Stimulated activated CD4-positive, alpha-beta T cell treated with anti-CD3 and anti-CD28 coated beads, Interleukin-15, amount 100 ng/mL, for 48 hours (primary cell): ENCODE measurements around the gene DNAJC25.
"Not testable (repeated sequence)": the region's sequence is repeated elsewhere in the genome, so short reads cannot be mapped to it uniquely, and the experiment has no call there.

Source experiments
- DNase-seq, 2 donors: peaks; one replicate each; pipeline ENCODE4 v3.0.0-alpha.2; 2020; ENCODE audit warnings: low read depth in 2 of 2

DNAJC25 gene

GRCh38 chr9:111663301-111663823 is 32.2 kb downstream of the DNAJC25 start:
- no peak for DNase-seq

- no peak for DNase-seq
Observed at GRCh38 chr9:111668026-111668573, 37.0 kb downstream of the DNAJC25 start.

- not testable (repeated sequence) for DNase-seq
Observed at GRCh38 chr9:111668601-111669000, 37.5 kb downstream of the DNAJC25 start.

- DNase-seq = no peak
Observed at GRCh38 chr9:111674319-111674718, 43.2 kb downstream of the DNAJC25 start.

GRCh38 chr9:111676116-111676515 is 45.0 kb downstream of the DNAJC25 start:
- no peak for DNase-seq

- DNase-seq = no peak
Observed at GRCh38 chr9:111678293-111678692, 47.2 kb downstream of the DNAJC25 start.

GRCh38 chr9:111679199-111679598 is 48.1 kb downstream of the DNAJC25 start:
- DNase-seq = no peak

- no peak for DNase-seq
Observed at GRCh38 chr9:111683392-111683791, 52.3 kb downstream of the DNAJC25 start.

- no peak for DNase-seq
Observed at GRCh38 chr9:111691672-111692329, 60.7 kb downstream of the DNAJC25 start.

GRCh38 chr9:111696796-111697195 is 65.7 kb downstream of the DNAJC25 start:
- no peak for DNase-seq

GRCh38 chr9:111700776-111701175 is 69.6 kb downstream of the DNAJC25 start:
- no peak for DNase-seq
